Measurements from ENCODE around the gene TRMT1. TPM values are rescaled to one million over a fixed set of nuclear protein-coding genes. Genes with fewer than 3 reads are reported as not detected.
A peak's percentile ranks its signal among the peaks of the same experiment; 100 is the strongest.

The TRMT1 gene
- polyA plus RNA-seq, 3 donors, result 14.5 to 94.7 (median 14.5) TPM

- Histone ChIP-seq H4K20me1 (ENCODE audit: insufficient read depth, low read length) (peaks cover 44% of the 10 kb centered on the region), H3K79me2 (ENCODE audit: insufficient read depth, low read length) (peaks cover 56% of the 10 kb centered on the region), H2AFZ (ENCODE audit: insufficient read depth, low read depth, low read length, poor library complexity, severe bottlenecking) (no peak overlapping the region), H3K4me1 (ENCODE audit: control insufficient read depth in 1 of 2, insufficient read depth in 2 of 2, low read length in 2 of 2) (peaks cover 29 to 42% of the 10 kb centered on the region in 2 donors), H3K9me3 (replicated peaks in 1 of 2; ENCODE audit: control insufficient read depth in 1 of 2, insufficient read depth in 1 of 2, low read length in 2 of 2) (no peaks in the 10 kb centered on the region), H3K36me3 (replicated peaks in 1 of 2; ENCODE audit: control insufficient read depth in 1 of 2, insufficient read depth in 2 of 2, low read length in 2 of 2) (peaks cover 0 to 12% of the 10 kb centered on the region in 2 donors), H3K9ac (ENCODE audit: insufficient read depth, low read length, poor library complexity, severe bottlenecking) (peak overlapping the region; percentile 99), H3K27ac (ENCODE audit: low read depth in 1 of 2, low read length in 2 of 2) (peak overlapping the region; percentile 95 to 96), H3K4me3 (replicated peaks in 1 of 3; ENCODE audit: low read depth in 2 of 3, low read length in 3 of 3) (peak overlapping the region; percentile 90 to 100 (median 99)), H3K27me3 (ENCODE audit: control insufficient read depth in 2 of 2, insufficient read depth in 2 of 2, low read length in 2 of 2) (no peaks in the 10 kb centered on the region), H3K4me2 (replicated peaks; ENCODE audit: extremely low read depth, low read length, poor library complexity, severe bottlenecking) (peak overlapping the region; percentile 86)
- no peak for TF ChIP-seq CTCF (IDR thresholded peaks at IDR 0.05)
- intact Hi-C loops (cut with micrococcal nuclease), result loop anchor here (2.0 to 10.0 kb wide), 6 partner anchors 14 to 690 kb away; partner anchors contain the start of genes LYL1 (in 2 of the 2), JUNB (in 1 of the 2), NACC1 (in 1 of the 2) and RAD23A (in 1 of the 2)
- Mint-ChIP-seq H3K9me3 (peaks cover 0 to 9% (median 2%) of the 10 kb centered on the region in 7 donors), H3K36me3 (peaks cover 6 to 21% of the 10 kb centered on the region in 2 donors), H3K4me1 (peaks cover 33% of the 10 kb centered on the region), H3K27ac (peak overlapping the region; percentile 95 to 99 (median 98)), H3K4me3 (peak overlapping the region; percentile 98 to 99), H3K27me3 (ENCODE audit: low read depth in 3 of 3) (peaks cover 0 to 13% (median 2%) of the 10 kb centered on the region in 3 donors)
- WGBS (ENCODE audit: insufficient coverage), result 0% methylated on average over 3 of the region's 21 CpGs
- peak; percentile 84 to 89 (median 89) for DNase-seq
Observed at GRCh38 chr19:13154241-13154778, 37.8 kb upstream of the TRMT1 start.

GRCh38 chr19:13153569-13154240, 37.2 kb upstream of the TRMT1 start:
- Histone ChIP-seq H4K20me1 (ENCODE audit: insufficient read depth, low read length) (peaks cover 45% of the 10 kb centered on the region), H2AFZ (ENCODE audit: insufficient read depth, low read depth, low read length, poor library complexity, severe bottlenecking) (no peak overlapping the region), H3K27me3 (ENCODE audit: control insufficient read depth in 2 of 2, insufficient read depth in 2 of 2, low read length in 2 of 2) (no peaks in the 10 kb centered on the region), H3K9ac (ENCODE audit: insufficient read depth, low read length, poor library complexity, severe bottlenecking) (peak overlapping the region; percentile 99), H3K36me3 (replicated peaks in 1 of 2; ENCODE audit: control insufficient read depth in 1 of 2, insufficient read depth in 2 of 2, low read length in 2 of 2) (peaks cover 0 to 12% of the 10 kb centered on the region in 2 donors), H3K4me1 (ENCODE audit: control insufficient read depth in 1 of 2, insufficient read depth in 2 of 2, low read length in 2 of 2) (peaks cover 35 to 48% of the 10 kb centered on the region in 2 donors), H3K4me2 (replicated peaks; ENCODE audit: extremely low read depth, low read length, poor library complexity, severe bottlenecking) (peak overlapping the region; percentile 86), H3K4me3 (replicated peaks in 1 of 3; ENCODE audit: low read depth in 2 of 3, low read length in 3 of 3) (peak overlapping the region; percentile 90 to 100 (median 99)), H3K79me2 (ENCODE audit: insufficient read depth, low read length) (peaks cover 62% of the 10 kb centered on the region), H3K9me3 (replicated peaks in 1 of 2; ENCODE audit: control insufficient read depth in 1 of 2, insufficient read depth in 1 of 2, low read length in 2 of 2) (no peaks in the 10 kb centered on the region), H3K27ac (ENCODE audit: low read depth in 1 of 2, low read length in 2 of 2) (peak overlapping the region; percentile 95 to 96)
- under 1% methylated on average over 67 of the region's 69 CpGs for WGBS (ENCODE audit: insufficient coverage)
- H3K4me1 Mint-ChIP-seq, result peaks cover 39% of the 10 kb centered on the region
- peaks cover 6 to 21% of the 10 kb centered on the region in 2 donors for H3K36me3 Mint-ChIP-seq
- peak in 1 of 3 donors; percentile 6 for DNase-seq
- peak overlapping the region; percentile 96 to 99 (median 98) for H3K27ac Mint-ChIP-seq
- H3K9me3 Mint-ChIP-seq, result peaks cover 0 to 9% (median 2%) of the 10 kb centered on the region in 7 donors
- intact Hi-C loops (cut with micrococcal nuclease), result loop anchor here (2.0 to 10.0 kb wide), 7 partner anchors 13 to 691 kb away; partner anchors contain the start of genes LYL1 (in 2 of the 2), JUNB (in 1 of the 2), NACC1 (in 1 of the 2) and RAD23A (in 1 of the 2)
- TF ChIP-seq CTCF (IDR thresholded peaks at IDR 0.05), result peak; percentile 18
- peak overlapping the region; percentile 98 to 99 for H3K4me3 Mint-ChIP-seq
- peaks cover 0 to 13% (median 2%) of the 10 kb centered on the region in 3 donors for H3K27me3 Mint-ChIP-seq (ENCODE audit: low read depth in 3 of 3)

Data from CD14-positive monocyte (primary cell).